Measurements from ENCODE around the gene IRF2BP2.
A peak's percentile ranks its signal among the peaks of the same experiment; 100 is the strongest.
"Not testable (repeated sequence)": the region's sequence is repeated elsewhere in the genome, so short reads cannot be mapped to it uniquely, and the experiment has no call there.

The IRF2BP2 gene

DNA sequence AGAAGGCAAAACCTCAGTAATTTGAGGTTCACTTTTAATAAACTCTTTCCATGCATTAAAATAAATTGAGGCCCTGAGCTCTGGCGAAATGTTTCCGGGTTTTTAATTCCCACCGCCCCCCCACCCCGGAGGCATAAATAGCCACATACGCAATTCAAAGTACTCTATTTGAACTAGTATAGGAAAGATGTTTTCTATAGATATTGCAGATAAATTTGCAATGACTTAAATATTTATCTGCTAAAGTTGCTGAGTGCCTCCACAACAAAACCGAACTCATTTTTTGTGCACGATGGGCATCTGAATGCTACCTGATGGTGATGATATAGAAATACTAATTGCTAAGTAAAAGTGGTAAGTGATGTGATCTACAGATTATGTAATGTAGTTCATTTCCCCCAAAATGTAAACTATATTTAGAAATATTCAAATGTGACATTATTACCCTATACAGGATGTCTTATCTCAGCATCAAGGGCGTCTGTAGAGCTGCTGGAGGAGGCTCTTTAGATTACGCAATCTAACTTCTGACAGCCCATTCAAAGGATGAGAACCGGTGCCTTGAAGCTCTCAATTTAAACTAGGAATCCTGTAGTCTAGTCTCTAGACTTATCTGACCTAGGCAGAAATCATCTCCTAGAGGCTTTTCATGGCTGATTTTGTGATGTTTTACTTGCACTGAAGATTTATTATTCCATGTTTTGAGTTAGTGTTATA lies 8.5 kb downstream of the IRF2BP2 start:
- no peak for DNase-seq (ENCODE audit: low read depth)
- no peak overlapping the region for H3K4me3 ChIP-seq (ENCODE audit: low read depth, low read length)
- TF ChIP-seq, protein P1, sequence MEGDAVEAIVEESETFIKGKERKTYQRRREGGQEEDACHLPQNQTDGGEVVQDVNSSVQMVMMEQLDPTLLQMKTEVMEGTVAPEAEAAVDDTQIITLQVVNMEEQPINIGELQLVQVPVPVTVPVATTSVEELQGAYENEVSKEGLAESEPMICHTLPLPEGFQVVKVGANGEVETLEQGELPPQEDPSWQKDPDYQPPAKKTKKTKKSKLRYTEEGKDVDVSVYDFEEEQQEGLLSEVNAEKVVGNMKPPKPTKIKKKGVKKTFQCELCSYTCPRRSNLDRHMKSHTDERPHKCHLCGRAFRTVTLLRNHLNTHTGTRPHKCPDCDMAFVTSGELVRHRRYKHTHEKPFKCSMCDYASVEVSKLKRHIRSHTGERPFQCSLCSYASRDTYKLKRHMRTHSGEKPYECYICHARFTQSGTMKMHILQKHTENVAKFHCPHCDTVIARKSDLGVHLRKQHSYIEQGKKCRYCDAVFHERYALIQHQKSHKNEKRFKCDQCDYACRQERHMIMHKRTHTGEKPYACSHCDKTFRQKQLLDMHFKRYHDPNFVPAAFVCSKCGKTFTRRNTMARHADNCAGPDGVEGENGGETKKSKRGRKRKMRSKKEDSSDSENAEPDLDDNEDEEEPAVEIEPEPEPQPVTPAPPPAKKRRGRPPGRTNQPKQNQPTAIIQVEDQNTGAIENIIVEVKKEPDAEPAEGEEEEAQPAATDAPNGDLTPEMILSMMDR (IDR thresholded peaks at IDR 0.05; ENCODE audit: low read depth, low read length, missing control alignments) = no peak

DNA sequence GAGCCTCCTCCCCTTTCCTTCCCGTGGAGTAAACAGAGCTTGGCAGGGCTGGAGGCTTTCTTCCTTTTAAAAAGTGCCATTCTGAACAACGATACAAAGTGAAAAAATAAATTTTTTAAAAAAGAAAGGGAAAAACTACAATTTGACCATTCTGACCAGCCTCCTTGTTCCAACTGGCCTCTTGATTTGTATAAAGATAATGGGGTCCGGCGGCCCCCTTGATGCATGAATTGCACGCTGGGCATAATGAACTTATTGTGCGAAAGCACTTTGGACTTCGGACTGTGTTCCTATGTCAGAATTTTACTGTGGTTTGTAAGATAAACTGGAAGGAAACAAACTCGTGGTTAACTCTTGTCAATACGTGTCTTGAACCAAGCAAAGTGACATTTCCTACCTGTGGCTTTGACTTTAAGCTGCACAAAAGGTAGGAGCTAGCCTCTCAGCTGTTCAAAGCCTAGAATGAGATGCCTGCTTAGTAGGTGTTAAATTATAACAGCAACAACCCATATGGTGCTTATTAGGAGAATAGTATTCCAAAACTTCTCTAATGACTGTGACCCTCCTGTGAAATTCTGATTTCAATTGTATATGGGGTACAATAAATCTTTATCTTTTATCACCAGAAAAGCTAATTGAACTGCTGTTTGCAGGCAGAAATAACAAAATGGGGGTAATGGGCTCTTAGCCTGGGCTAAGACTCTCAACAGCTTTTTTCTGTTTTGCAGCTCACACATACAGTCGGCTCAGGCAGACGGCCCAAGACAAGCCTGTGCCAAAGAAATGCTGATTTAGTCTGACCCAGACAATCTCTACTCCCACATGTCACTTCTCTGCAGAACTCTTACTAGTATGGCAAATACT lies 9.3 kb downstream of the IRF2BP2 start:
- TF ChIP-seq, protein P1 (IDR thresholded peaks at IDR 0.05; ENCODE audit: low read depth, low read length, missing control alignments) = no peak
- no peak for DNase-seq (ENCODE audit: low read depth)
- peak overlapping the region; percentile 50 for H3K4me3 ChIP-seq (ENCODE audit: low read depth, low read length)

DNA sequence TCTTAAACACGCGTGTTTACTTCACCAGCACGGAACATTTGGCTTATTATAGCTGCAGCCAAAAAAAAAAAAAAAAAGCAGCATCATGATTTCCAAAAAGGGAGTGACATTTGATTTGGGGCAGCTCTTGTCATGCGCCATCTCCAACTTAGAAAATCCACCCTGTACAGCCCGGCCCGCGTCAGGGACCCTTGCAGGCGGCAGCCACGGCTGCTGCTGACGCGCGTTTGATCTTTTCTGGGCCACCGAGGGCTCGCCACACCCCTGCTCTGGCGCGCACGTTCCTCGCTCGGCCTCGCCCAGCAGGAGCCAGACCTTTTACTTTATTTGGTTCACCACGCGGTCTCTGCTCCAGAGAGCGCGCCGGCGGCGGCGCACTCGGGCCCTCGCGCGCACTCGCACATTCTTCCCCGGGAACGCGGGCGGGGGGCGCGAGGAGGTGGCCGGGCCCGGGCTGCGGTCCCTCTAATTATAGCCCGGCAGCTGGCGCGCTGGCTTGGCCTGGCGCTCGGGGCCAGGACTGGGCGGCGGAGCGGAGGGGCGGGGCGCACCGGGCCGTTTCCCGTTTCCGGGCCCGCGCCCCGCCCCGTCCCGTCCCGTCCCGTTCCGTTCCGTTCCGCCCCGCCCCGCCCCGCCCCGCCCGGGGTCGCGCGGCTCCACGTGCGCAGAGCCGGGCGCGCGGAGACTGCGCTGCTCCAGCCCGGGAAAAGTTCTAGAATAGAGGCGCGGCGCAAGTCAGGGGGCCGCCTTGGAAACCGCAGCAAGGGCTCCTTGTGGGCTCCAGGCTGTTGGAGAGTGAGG lies 10.2 kb downstream of the IRF2BP2 start:
- DNase-seq (ENCODE audit: low read depth) = no peak
- TF ChIP-seq, protein P1 (IDR thresholded peaks at IDR 0.05; ENCODE audit: low read depth, low read length, missing control alignments) = no peak
- H3K4me3 ChIP-seq (ENCODE audit: low read depth, low read length) = peak overlapping the region; percentile 51

DNA sequence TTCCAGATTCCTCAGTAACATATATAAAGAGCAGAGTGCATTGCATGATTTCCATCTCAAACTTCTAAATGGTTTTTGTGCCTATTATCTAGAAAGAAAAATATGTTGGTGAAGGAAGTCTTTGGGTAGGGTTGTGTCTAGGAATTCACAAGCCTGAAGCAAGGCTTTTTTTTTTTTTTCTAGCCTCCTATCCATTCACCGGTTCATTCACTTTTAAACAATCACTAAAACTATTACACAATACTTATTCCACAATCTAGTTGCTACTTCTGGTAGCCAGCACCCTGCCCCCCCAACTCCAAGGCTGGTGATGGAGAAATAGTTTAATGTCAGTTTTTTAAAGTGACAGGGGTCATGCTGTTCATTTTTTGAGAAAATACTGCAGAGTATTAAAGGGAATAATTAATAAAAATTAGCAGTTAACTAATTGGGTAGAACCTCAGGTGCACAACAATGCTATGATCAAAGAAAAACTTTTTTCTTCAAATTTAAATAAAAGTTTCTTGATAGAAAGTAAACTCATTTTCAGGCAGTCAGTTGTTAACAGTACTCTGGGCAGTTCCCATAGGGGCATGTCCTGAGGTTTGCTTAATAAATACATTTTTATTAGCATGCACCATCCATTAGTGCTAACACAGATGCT lies 10.9 kb downstream of the IRF2BP2 start:
- TF ChIP-seq, protein P1 (IDR thresholded peaks at IDR 0.05; ENCODE audit: low read depth, low read length, missing control alignments) = no peak
- DNase-seq (ENCODE audit: low read depth) = no peak
- H3K4me3 ChIP-seq (ENCODE audit: low read depth, low read length) = peak overlapping the region; percentile 51

DNA sequence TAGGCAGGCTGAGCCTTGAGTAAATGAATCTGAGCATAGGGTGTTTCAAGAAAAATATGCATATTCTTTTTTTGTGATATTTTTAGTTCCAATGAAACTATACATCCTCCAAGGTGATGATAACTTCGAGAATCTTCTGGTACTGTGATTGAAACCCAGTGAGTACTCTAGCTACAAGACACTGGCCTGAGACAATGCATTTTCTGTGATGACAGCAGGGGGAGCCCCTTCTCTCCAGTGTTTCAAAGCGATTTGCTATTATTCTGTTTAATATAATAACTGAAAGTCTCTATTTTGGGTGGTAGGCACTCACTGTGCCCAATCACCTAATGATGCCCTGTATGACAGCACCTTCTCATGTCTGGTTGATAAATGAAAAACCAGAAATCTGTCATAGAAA lies 12.1 kb downstream of the IRF2BP2 start:
- no peak overlapping the region for H3K4me3 ChIP-seq (ENCODE audit: low read depth, low read length)
- DNase-seq (ENCODE audit: low read depth) = no peak
- TF ChIP-seq, protein P1 (IDR thresholded peaks at IDR 0.05; ENCODE audit: low read depth, low read length, missing control alignments) = peak; percentile 66

DNA sequence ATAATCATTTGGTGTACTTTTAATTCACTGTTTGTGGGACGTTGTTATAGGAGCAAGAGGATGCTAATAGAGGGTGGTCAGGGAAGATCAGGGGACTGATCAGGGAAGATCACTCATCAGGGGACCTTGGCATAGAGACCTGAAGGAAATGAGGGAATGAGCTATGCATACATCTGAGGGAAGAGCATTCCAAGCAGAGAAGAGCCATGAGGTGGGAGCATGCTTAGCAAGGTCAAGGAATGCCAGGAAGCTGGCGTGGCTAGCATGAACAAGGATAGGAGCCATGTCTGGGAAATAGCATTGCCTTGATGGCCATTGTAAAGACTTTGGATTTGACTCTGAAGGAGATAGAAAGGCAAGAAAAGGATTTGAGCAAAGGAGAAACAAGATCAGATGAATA lies 14.1 kb downstream of the IRF2BP2 start:
- TF ChIP-seq, protein P1 (IDR thresholded peaks at IDR 0.05; ENCODE audit: low read depth, low read length, missing control alignments) = no peak
- no peak overlapping the region for H3K4me3 ChIP-seq (ENCODE audit: low read depth, low read length)
- no peak for DNase-seq (ENCODE audit: low read depth)

DNA sequence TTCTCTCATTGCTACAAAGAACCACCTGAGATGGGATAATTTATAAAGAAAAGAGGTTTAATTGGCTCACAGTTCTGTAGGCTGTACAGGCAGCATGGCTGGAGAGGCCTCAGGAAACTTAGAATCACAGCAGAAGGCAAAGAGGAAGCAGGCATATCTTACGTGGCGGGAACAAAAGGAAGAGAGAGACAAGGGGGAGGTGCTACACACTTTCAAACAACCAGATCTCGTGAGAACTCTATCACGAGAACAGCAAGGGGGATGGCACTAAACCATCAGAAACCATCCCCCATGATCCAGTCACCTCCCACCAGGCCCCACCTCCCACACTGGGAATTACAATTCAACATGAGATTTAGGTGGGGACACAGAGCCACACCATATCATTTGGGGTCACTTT lies 15.4 kb downstream of the IRF2BP2 start:
- H3K4me3 ChIP-seq (ENCODE audit: low read depth, low read length); DNase-seq (ENCODE audit: low read depth): not testable (repeated sequence)
